IPS-NIHi11 (cell line): ENCODE data around the gene GRID2IP.

ENCODE experiments used
- DNase-seq: peaks from one replicate; pipeline ENCODE4 v3.0.0; 2012; ENCODE audit warnings: mixed read lengths, low spot score

The GRID2IP gene

GRCh38 chr7:6447581-6448199, 103.6 kb downstream of the GRID2IP start, which contains the start of gene DAGLB:
Gene DAGLB (minus strand): TSS chr7:6447954. CDS start chr7:6447842, 112 bp downstream.
- DNase-seq = peak; percentile 97
